ENCODE results near the gene ALDH9A1.
"Not testable (repeated sequence)": the region's sequence is repeated elsewhere in the genome, so short reads cannot be mapped to it uniquely, and the experiment has no call there.

ALDH9A1 gene

GRCh38 chr1:165645654-165646366 is 52.6 kb downstream of the ALDH9A1 start:
- ATAC-seq (ENCODE audit: low read depth) (no peak), DNase-seq (ENCODE audit: low spot score in 2 of 2) (no peak)
- H3K27me3 Mint-ChIP-seq = no peaks in the 10 kb centered on the region
- peaks cover 19% of the 10 kb centered on the region for H3K4me1 Mint-ChIP-seq
- peaks cover 6% of the 10 kb centered on the region for H3K36me3 Mint-ChIP-seq
- H3K9me3 Mint-ChIP-seq = no peaks in the 10 kb centered on the region
- no peak overlapping the region for H3K4me3 Mint-ChIP-seq
- no peak overlapping the region for H3K27ac Mint-ChIP-seq

GRCh38 chr1:165644064-165644735 is 54.2 kb downstream of the ALDH9A1 start:
- Mint-ChIP-seq H3K27ac (no peak overlapping the region), H3K27me3 (no peaks in the 10 kb centered on the region), H3K36me3 (peaks cover 8% of the 10 kb centered on the region), H3K9me3 (no peaks in the 10 kb centered on the region), H3K4me3 (no peak overlapping the region), H3K4me1 (peaks cover 21% of the 10 kb centered on the region)
- DNase-seq (ENCODE audit: low spot score in 2 of 2) (no peak), ATAC-seq (ENCODE audit: low read depth) (no peak)

DNA sequence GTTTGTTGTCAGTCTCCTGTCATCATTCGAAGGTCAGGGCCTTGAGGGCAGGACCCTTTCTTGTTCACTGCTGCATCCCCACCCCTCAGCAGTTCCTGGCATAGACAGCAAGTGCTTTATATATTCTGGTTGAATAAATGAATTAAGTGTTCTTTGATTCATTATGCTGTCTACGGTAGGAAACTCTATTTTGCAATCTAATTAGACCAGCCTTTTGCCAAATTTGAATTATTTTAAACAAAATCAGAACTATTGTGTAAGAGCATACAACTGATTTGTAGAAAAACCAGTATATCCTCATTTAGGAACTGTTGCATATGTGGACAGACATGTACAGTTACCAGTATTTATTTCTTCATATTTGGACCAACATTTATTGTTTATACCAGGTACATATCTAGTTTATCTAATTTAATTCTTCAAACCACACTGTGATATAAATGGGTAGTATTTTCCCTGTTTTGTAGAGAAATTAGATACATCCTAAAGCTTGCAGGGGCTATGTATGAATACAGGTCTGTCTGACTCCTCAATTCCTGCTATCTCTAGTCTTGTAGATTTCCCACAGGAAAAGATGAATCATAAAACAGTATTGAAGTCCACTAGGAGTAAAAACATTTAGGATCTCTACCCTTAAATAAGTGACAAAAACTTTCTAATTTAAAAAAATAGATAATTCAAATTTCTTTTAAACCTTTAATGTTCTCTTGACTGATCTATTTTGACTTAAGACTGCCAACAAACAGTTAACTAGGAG is 57.0 kb downstream of the ALDH9A1 start:
- Mint-ChIP-seq H3K9me3 (no peaks in the 10 kb centered on the region), H3K4me3 (no peak overlapping the region), H3K36me3 (peaks cover 6% of the 10 kb centered on the region), H3K4me1 (peaks cover 16% of the 10 kb centered on the region), H3K27me3 (no peaks in the 10 kb centered on the region), H3K27ac (no peak overlapping the region)
- DNase-seq (ENCODE audit: low spot score in 2 of 2) (no peak), ATAC-seq (ENCODE audit: low read depth) (no peak)

DNA sequence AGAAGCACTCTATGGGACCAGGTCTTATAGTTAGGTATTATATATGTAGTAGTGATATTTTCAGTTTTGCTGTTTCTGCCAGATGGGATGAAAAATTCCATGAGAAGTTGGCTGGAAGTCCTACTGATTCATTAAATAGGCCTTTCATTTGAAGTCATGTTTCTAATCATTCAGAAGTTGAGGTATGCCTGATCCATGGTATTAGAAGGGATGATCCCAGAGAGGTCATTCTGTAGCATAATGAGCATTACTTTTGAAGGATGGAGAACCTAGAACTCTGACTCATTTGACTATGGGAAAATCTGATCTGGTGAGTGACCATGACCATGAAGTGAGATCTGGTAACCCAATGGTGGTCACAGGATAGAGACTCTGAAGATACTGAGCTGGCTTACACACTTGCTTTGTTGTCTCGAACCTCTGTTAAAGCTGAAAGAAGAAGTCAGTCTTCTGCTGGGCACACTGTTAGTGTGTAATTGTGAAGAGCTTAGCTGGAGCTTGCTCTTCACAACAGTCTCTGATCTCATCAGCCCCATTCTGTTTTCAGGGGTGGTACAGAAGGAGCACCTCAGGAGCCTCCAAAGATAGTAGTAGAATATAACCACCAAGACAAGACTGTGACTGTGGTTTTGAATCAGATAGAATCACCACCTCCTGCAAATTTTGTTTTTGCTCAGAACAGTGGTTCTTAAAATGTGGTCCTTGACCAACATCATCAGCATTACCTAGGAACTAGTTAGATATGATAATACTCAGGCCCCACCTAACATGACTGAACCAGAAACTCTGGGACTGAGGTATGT is 58.3 kb downstream of the ALDH9A1 start:
- Mint-ChIP-seq H3K36me3 (peaks cover 5% of the 10 kb centered on the region), H3K4me1 (peaks cover 8% of the 10 kb centered on the region), H3K27me3 (no peaks in the 10 kb centered on the region), H3K27ac (no peak overlapping the region), H3K4me3 (no peak overlapping the region), H3K9me3 (no peaks in the 10 kb centered on the region)
- DNase-seq (ENCODE audit: low spot score in 2 of 2) = no peak
- ATAC-seq (ENCODE audit: low read depth) = no peak

- H3K9me3 Mint-ChIP-seq; ATAC-seq (ENCODE audit: low read depth); H3K36me3 Mint-ChIP-seq; H3K27me3 Mint-ChIP-seq; H3K4me3 Mint-ChIP-seq; DNase-seq (ENCODE audit: low spot score in 2 of 2); H3K27ac Mint-ChIP-seq: not testable (repeated sequence)
- H3K4me1 Mint-ChIP-seq = peaks cover 15% of the 10 kb centered on the region
Observed at GRCh38 chr1:165638211-165638610, 60.2 kb downstream of the ALDH9A1 start.

- Mint-ChIP-seq H3K36me3 (peaks cover 5% of the 10 kb centered on the region), H3K4me3 (no peak overlapping the region), H3K9me3 (no peaks in the 10 kb centered on the region), H3K27ac (no peak overlapping the region), H3K27me3 (no peaks in the 10 kb centered on the region), H3K4me1 (peaks cover 21% of the 10 kb centered on the region)
- DNase-seq (ENCODE audit: low spot score in 2 of 2) (no peak), ATAC-seq (ENCODE audit: low read depth) (no peak)
Observed at GRCh38 chr1:165637427-165637826, 60.9 kb downstream of the ALDH9A1 start.

DNA sequence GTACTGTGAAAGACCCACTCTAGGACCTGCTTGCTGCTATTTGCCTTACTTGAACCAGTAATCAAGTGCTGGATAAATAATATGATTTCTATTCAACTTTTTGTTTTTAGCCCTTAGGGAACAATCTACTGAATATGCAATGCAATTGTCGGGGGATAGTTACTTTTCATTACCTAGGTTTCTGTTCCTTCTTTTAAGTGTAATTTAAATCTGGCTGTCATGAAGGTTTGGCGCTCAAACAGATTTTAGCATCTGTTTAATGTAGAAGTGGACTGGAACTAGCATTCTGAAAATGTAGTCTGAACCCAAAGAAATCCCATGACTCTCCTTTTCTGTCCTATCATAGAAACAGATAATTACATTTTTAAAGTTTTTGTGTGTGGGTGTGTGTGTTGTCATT is 62.5 kb downstream of the ALDH9A1 start:
- no peak for DNase-seq (ENCODE audit: low spot score in 2 of 2)

GRCh38 chr1:165635329-165635728 is 63.0 kb downstream of the ALDH9A1 start:
- Mint-ChIP-seq H3K27me3 (no peaks in the 10 kb centered on the region), H3K36me3 (peaks cover 5% of the 10 kb centered on the region), H3K4me3 (no peak overlapping the region), H3K27ac (no peak overlapping the region), H3K4me1 (peaks cover 21% of the 10 kb centered on the region), H3K9me3 (no peaks in the 10 kb centered on the region)
- ATAC-seq (ENCODE audit: low read depth) (no peak), DNase-seq (ENCODE audit: low spot score in 2 of 2) (no peak)

More for the DNA sequence above, 62.5 kb downstream of the ALDH9A1 start:
- Mint-ChIP-seq H3K4me3 (no peak overlapping the region), H3K27ac (no peak overlapping the region), H3K4me1 (peaks cover 21% of the 10 kb centered on the region), H3K36me3 (peaks cover 5% of the 10 kb centered on the region), H3K9me3 (no peaks in the 10 kb centered on the region), H3K27me3 (no peaks in the 10 kb centered on the region)
- ATAC-seq (ENCODE audit: low read depth) = no peak

DNA sequence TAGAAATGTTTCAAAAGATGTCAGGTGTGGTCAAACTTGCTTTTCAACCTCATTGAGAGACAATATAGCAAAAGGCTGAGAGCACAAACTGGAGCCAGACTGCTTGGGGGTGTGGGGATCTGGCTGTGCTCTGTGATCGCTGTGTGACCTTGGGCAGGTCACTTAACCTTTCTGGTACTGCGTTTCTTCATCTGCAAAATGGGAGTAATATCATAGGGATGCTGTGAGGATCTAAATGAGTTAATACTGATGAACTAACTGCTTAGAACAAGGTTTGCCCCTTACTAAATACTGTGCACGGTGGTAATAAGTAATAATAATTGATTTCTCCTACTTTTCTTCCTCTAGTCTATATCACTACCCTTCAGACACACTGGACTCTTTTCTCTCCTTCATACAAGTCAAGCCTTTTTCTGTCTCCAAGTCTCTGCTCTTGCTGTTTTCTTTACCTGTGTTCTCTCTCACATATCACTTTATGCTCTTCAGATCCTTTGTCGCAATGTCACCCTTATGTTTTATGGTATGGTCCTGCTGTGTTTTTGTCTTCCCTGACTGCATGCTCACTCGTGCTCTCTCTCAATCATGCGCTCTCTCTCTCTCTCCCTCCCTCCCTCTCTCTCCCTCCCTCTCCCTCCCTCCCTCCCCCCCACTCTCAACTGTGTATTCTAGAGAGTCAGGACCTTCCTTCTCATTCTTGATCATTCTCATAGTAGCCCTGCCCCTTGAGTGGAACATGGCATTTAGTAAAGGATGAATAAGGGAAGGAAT is 64.0 kb downstream of the ALDH9A1 start:
- H3K9me3 Mint-ChIP-seq = no peaks in the 10 kb centered on the region
- H3K4me1 Mint-ChIP-seq = peaks cover 18% of the 10 kb centered on the region
- H3K4me3 Mint-ChIP-seq = no peak overlapping the region
- no peaks in the 10 kb centered on the region for H3K27me3 Mint-ChIP-seq
- H3K27ac Mint-ChIP-seq = no peak overlapping the region
- ATAC-seq (ENCODE audit: low read depth) (no peak), DNase-seq (ENCODE audit: low spot score in 2 of 2) (no peak)
- H3K36me3 Mint-ChIP-seq = no peaks in the 10 kb centered on the region

GRCh38 chr1:165633614-165634013 is 64.7 kb downstream of the ALDH9A1 start:
- DNase-seq (ENCODE audit: low spot score in 2 of 2) (no peak), ATAC-seq (ENCODE audit: low read depth) (no peak)
- no peak overlapping the region for H3K4me3 Mint-ChIP-seq

DNA sequence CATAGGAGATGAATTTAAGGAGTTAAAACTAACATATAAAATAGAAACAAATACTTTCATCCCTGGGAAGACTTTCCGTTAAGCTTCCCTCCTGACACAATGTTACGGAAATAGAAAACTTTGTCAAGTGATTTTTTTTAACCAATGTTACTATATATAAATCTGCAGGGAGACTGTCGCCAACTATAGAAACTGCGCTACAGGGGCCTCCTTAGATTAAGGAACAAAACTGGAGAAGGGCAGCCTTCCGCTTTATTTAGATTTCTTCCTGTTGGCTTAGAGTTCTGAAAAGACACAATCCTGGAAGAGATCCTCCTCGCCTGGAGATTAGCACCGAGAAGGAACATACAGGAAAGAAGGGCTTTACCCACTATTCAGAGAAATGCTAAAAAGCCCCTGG is 65.9 kb downstream of the ALDH9A1 start:
- H3K27me3 Mint-ChIP-seq = no peaks in the 10 kb centered on the region
- H3K9me3 Mint-ChIP-seq = no peaks in the 10 kb centered on the region
- H3K4me3 Mint-ChIP-seq = no peak overlapping the region
- H3K36me3 Mint-ChIP-seq = no peaks in the 10 kb centered on the region
- DNase-seq (ENCODE audit: low spot score in 2 of 2) = no peak
- ATAC-seq (ENCODE audit: low read depth) = no peak
- H3K27ac Mint-ChIP-seq = no peak overlapping the region
- H3K4me1 Mint-ChIP-seq = peaks cover 18% of the 10 kb centered on the region

More at GRCh38 chr1:165633614-165634013, 64.7 kb downstream of the ALDH9A1 start:
- no peak overlapping the region for H3K27ac Mint-ChIP-seq
- H3K4me1 Mint-ChIP-seq = peaks cover 18% of the 10 kb centered on the region
- no peaks in the 10 kb centered on the region for H3K9me3 Mint-ChIP-seq
- no peaks in the 10 kb centered on the region for H3K36me3 Mint-ChIP-seq
- no peaks in the 10 kb centered on the region for H3K27me3 Mint-ChIP-seq

GRCh38 chr1:165632152-165632469 is 66.3 kb downstream of the ALDH9A1 start:
- no peak for ATAC-seq (ENCODE audit: low read depth)
- Mint-ChIP-seq H3K4me1 (peaks cover 18% of the 10 kb centered on the region), H3K27ac (no peak overlapping the region), H3K4me3 (no peak overlapping the region), H3K36me3 (no peaks in the 10 kb centered on the region), H3K27me3 (no peaks in the 10 kb centered on the region), H3K9me3 (no peaks in the 10 kb centered on the region)
- no peak for DNase-seq (ENCODE audit: low spot score in 2 of 2)

DNA sequence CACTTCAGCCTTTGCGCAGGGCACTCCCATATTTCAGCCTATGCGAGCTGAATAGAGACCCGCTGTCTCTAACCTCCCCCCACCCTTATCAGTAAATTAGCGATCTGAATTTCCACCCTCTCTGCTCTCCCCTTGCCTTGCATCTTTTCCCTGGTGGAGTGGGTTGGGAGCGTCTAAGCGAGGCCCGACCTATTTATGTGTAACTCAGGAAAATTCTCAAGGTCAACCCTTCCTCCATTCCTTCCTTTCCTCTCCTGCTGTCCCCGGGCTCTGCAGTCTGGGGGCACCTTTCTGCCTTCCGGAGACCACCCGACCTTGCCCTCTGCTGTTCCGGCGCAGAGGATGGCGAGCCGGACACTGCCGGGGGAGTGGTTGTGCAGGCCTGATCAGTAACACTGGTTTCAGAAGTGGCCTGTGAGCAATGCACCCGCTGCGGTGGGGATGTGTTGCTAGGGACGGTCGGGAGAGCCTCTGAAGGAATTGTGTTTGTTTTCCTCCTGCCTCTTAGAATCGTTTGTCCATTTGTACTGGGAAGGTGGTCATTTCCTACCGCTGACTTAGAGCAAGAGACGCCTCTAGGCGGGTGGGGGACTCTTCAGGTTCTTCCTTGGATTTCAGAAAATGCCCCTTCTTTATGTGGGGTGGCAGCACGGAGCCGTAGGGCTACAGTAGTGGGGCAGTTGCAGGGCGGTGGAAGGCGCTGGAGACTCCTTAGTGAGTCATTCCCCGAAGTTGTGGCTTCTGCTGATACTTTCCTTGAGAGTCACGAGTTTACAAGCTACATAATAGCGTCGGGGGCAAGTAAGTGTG is 66.8 kb downstream of the ALDH9A1 start:
- no peak overlapping the region for H3K27ac Mint-ChIP-seq
- peak; percentile 4 to 31 for DNase-seq (ENCODE audit: low spot score in 2 of 2)

More for the DNA sequence above, 66.8 kb downstream of the ALDH9A1 start:
- Mint-ChIP-seq H3K4me1 (peaks cover 18% of the 10 kb centered on the region), H3K9me3 (no peaks in the 10 kb centered on the region), H3K36me3 (no peaks in the 10 kb centered on the region), H3K27me3 (no peaks in the 10 kb centered on the region), H3K4me3 (no peak overlapping the region)
- no peak for ATAC-seq (ENCODE audit: low read depth)
